Measurements from ENCODE around the gene GLRX2.

GRCh38 chr1:193065954-193066353 lies 39.3 kb downstream of the GLRX2 start:
- no peak for TF ChIP-seq CTCF (IDR thresholded peaks at IDR 0.05)
- TF ChIP-seq POLR2A (IDR thresholded peaks at IDR 0.05), result no peak
- TF ChIP-seq POLR2AphosphoS5 (IDR thresholded peaks at IDR 0.05; ENCODE audit: insufficient read depth in 1 of 2, low read depth in 1 of 2), result no peak

Data from vagina (tissue), 2 donors.